NCI-H1694 treated with DMSO at 0.1 percent for 48 hours (cell line): ENCODE measurements around the gene KSR2.
"Not testable (repeated sequence)": the region's sequence is repeated elsewhere in the genome, so short reads cannot be mapped to it uniquely, and the experiment has no call there.

Experiments used
- DNase-seq: peaks from one replicate; lab custom pipeline; 2025; lab: John Stamatoyannopoulos, UW

The KSR2 gene

DNA sequence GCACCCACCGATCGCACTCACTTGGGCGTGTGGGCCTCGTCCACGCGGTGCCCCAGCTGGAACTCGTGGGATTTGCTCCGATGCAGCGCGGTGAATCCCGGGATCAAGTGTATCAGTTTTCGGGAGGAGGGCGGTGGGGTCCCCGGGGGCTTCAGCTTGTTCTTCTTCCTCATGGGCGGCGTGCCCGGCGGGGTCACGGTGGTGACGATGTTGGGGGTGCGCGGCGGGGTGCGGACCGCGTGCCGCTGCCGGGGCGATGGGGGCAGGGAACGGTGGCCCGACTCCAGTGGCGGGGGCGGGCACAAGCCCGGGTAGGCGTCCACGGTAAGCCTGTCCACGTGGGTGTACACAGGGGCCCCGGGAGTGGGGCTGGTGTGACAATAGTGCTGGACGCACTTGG, 207.8 kb downstream of the KSR2 start:
- no peak for DNase-seq

- DNase-seq: no peak
Measured at GRCh38 chr12:117750657-117751056, 218.1 kb downstream of the KSR2 start.

- no peak for DNase-seq
Measured at GRCh38 chr12:117749431-117749830, 219.4 kb downstream of the KSR2 start.

DNA sequence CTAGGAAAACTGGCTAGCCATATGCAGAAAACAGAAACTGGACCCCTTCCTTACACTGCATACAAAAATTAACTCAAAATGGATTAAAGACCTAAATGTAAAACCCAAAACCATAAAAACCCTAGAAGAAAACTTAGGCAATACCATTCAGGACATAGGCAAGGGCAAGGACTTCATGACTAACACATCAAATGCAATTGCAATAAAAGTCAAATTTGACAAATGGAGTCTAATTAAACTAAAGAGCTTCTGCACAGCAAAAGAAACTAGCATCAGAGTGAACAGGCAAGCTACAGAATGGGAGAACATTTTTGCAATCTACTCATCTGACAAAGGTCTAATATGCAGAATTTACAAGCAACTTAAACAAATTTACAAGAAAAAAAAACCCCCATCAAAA, 222.4 kb downstream of the KSR2 start:
- not testable (repeated sequence) for DNase-seq

- no peak for DNase-seq
Measured at GRCh38 chr12:117744418-117744817, 224.4 kb downstream of the KSR2 start.

DNA sequence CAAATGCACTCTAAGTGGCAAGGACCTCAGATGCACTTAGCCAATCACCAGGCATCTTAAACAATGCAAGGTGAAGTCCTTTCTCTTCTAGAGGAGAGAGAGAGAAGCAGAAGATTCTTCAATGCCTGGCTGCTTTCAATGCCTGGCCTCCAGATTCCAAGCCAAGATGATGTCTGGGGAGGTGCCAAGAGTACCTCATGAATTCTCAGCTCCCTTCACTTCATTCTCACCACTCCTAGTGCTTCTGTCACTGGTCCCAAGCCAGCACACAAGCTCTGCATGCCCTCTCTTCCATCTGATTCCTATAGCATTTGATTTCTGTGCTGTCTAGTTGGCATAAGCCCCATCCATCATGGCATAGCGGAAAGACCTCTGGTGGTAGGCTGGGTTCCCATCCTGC, 225.0 kb downstream of the KSR2 start:
- DNase-seq: no peak

GRCh38 chr12:117742721-117743120, 226.1 kb downstream of the KSR2 start:
- DNase-seq: no peak

- no peak for DNase-seq
Measured at GRCh38 chr12:117738233-117738632, 230.6 kb downstream of the KSR2 start.

GRCh38 chr12:117733549-117733805, 235.3 kb downstream of the KSR2 start:
- peak; percentile 76 for DNase-seq

- peak; percentile 62 for DNase-seq
Measured at GRCh38 chr12:117732761-117733548, 235.8 kb downstream of the KSR2 start.

GRCh38 chr12:117731131-117731530, 237.7 kb downstream of the KSR2 start:
- DNase-seq: not testable (repeated sequence)

DNA sequence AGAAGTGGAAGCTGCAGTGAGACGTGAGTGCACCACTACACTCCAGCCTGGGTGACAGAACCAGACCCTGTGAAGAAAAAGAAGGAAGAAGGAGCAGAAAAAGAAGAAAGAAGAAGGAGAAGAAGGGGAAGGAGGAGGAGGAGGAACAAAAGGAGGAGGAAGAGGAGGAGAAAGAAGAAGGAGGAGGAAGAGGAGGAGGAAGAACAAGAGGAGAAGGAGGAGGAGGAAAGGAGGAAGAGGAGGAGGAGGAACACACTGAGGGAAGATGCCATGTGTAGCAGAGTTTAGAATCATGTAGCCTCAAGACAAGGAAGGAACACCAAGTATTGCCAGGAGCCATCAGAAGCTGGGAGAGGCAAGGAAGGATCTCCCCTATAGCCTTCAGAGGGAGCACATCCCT, 241.5 kb downstream of the KSR2 start:
- DNase-seq: no peak

DNA sequence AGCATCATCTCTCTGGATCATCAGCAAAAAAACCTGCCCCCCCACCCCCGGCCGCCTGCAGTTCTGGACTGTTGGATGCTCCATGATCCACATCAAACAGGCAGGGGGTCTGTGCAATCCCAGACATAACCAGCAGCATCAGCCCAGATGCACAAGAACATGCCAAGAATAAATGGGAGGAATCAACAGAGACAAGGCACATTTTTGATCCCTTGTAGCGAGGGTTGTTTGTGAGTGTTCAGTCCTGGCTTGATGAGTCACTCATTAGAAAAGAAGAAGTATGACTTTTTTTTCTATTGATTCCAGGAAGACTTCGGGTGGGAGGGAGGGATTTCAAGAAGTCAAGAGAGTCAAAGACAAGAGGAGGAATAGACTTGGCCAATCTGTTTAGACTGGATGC, 244.2 kb downstream of the KSR2 start:
- DNase-seq: no peak

- no peak for DNase-seq
Measured at GRCh38 chr12:117718559-117718958, 250.2 kb downstream of the KSR2 start.

GRCh38 chr12:117718141-117718540, 250.6 kb downstream of the KSR2 start:
- no peak for DNase-seq

GRCh38 chr12:117714203-117714602, 254.6 kb downstream of the KSR2 start:
- no peak for DNase-seq

DNA sequence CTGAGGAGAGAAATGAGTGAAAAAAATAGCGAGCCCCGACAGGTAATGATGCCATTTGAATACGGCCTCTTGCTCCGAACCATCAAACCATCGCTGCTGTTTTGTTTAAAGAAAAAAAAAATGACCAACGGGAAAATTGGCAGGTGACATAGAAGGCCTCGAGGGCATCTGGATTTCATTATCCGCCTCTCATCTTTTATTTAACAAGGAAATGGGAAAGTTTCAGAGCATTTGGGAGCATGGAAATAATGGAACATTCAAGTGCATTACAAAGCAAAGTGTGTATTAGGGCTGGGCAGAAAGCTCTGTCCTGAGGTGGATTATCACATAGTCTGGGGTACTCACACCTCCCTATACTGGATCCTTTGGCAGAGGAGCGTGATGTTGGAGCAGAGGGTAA, 258.7 kb downstream of the KSR2 start:
- DNase-seq: no peak

GRCh38 chr12:117707861-117708260, 260.9 kb downstream of the KSR2 start:
- no peak for DNase-seq

- no peak for DNase-seq
Measured at GRCh38 chr12:117703584-117703983, 265.2 kb downstream of the KSR2 start.

DNA sequence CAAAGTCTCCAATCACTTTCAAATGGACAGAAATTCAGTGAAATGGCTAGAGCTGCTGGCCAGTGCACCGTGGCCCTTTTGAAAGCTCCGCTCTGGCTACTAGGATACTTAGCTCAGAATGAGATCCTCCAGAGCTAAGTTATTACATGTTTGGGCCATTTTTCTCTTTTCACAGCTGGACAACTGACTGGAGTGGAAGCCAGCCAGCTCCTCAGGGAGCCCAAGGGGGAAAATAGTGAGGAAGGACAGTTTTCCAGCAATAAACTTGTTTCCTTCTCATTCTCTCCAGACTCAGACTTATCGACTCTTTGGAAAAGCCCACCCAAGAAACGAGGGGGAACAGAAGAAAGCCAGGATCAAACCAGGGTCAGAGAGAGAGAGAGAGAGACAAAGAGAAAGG, 266.0 kb downstream of the KSR2 start:
- DNase-seq: no peak

GRCh38 chr12:117699575-117699974, 269.2 kb downstream of the KSR2 start:
- no peak for DNase-seq

- DNase-seq: no peak
Measured at GRCh38 chr12:117699118-117699517, 269.7 kb downstream of the KSR2 start.

GRCh38 chr12:117695956-117696355, 272.8 kb downstream of the KSR2 start:
- no peak for DNase-seq

DNA sequence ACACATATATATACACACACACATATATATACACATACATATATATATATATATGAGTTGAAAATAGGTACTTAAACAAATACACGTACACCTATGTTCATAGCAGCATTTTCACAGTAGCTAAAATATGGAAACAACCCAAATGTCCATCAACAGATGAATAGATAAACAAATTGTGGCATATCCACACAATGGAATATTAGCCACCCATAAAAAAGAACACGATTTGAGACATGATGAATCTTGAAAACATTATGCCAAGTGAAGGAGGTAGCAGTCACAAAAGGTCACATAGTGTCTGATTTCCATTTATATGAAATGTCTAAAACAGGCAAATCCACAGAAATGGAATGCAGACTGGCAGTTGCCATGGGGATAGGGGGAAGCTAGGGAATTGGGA, 276.3 kb downstream of the KSR2 start:
- no peak for DNase-seq

- no peak for DNase-seq
Measured at GRCh38 chr12:117689857-117690256, 278.9 kb downstream of the KSR2 start.
